Psoas muscle (tissue), 8 donors: ENCODE results near the gene LNP1. TPM values are rescaled to one million over a fixed set of nuclear protein-coding genes. Genes with fewer than 3 reads are reported as not detected.

Experiments used
- ATAC-seq, 4 donors: fragments of 200-7000 bp; cut with Tn5 transposase; one replicate each; pipeline ENCODE4 v1.9.1; 2020; ENCODE audit warnings: moderate library complexity in 3 of 4, mild to moderate bottlenecking in 2 of 4
- DNase-seq, 2 donors: peaks; one replicate each; pipeline ENCODE4 v3.0.0-alpha.2; 2020
- H3K27ac ChIP-seq: fragments of 200-600 bp; one replicate; pipeline ENCODE4 v1.8.0; 2022
- H3K27me3 ChIP-seq, 3 donors: fragments of 200-600 bp in 1 of 3; one replicate each; pipeline versions ENCODE4 v1.6.1 to v1.8.0; 2013 to 2022; ENCODE audit warnings: low read length in 2 of 3, mild to moderate bottlenecking in 2 of 3, moderate library complexity in 1 of 3; ENCODE audit not compliant: insufficient read depth in 3 of 3
- H3K36me3 ChIP-seq, 2 donors: fragments of 200-600 bp in 1 of 2; one replicate each; pipeline versions ENCODE4 v1.6.1 to v1.8.0; 2013 to 2022; ENCODE audit warnings: low read depth in 1 of 2, mild to moderate bottlenecking in 1 of 2, moderate library complexity in 1 of 2; ENCODE audit not compliant: insufficient read depth in 1 of 2
- H3K4me1 ChIP-seq: fragments of 200-600 bp; one replicate; pipeline ENCODE4 v1.8.0; 2022
- H3K4me3 ChIP-seq: fragments of 200-600 bp; one replicate; pipeline ENCODE4 v1.8.0; 2022; ENCODE audit warnings: mild to moderate bottlenecking
- H3K9me3 ChIP-seq: fragments of 200-600 bp; one replicate; pipeline ENCODE4 v1.8.0; 2022
- WGBS, 3 donors: extraction: QIAGEN DNeasy Blood & Tissue Kit; methylation state at CpG; one replicate each; pipeline versions ENCODE4 v1.1.6 to v1.1.7; 2013; 5-methylcytosine and 5-hydroxymethylcytosine counted together
- intact Hi-C, 2 donors: fragments of 100-400 bp; cut with DNase I; formaldehyde crosslinking; loops; one replicate each; pipeline versions ENCODE4 v1.11.0 to v1.14.2; 2022
- polyA plus RNA-seq, 3 donors: library from polyadenylated mRNA; stranded (reverse); fragments of 200-250 nt; gene quantifications; one replicate each; pipeline ENCODE4 v1.2.3, GENCODE V29; 2013
- total RNA-seq, 4 donors: library from RNA; stranded (reverse); fragmentation: NEBNext Ultra II Directional in 2 of 4; extraction: Animal tissue kit (Norgen Biotek cat#: 25700) in 2 of 4; gene quantifications; one replicate each; pipeline versions ENCODE4 v1.2.1 to v1.2.4, GENCODE V29; 2021 to 2023
- TF ChIP-seq, protein P1 (sequence below): fragments of 200-600 bp; IDR thresholded peaks from one replicate; pipeline ENCODE4 v1.8.0; 2022; ENCODE audit warnings: antibody characterized with exemption
- donor health status: healthy with polysubstance abuse.
- donor health status: DM: no; HTN: no; CAD: no; lungs with moderate emphysema.
- donor health status: Bipolar disorder and iron deficiency.
- donor health status: healthy.
- donor health status: DM: yes; HTN: yes; CAD: no.
- donor health status: DM: no; HTN: no; CAD: no.
- donor health status: DM: no; HTN: no; CAD: no.
- donor health status: DM: yes; HTN: yes; CAD: no.

Gene LNP1
- total and polyA plus RNA-seq, 7 donors = 0.96 to 5.1 (median 1.7) TPM

GRCh38 chr3:100402256-100402655 lies 917 bp downstream of the LNP1 start:
- Histone ChIP-seq H3K27me3 (no peaks in the 10 kb centered on the region), H3K9me3 (peaks cover 4% of the 10 kb centered on the region), H3K4me3 (peak overlapping the region; percentile 99), H3K4me1 (peaks cover 42% of the 10 kb centered on the region), H3K36me3 (no peaks in the 10 kb centered on the region), H3K27ac (peak overlapping the region; percentile 96)
- ATAC-seq (no peak), DNase-seq (no peak)
- intact Hi-C loops = loop anchor here in 1 of 2 donors (10.0 kb wide), 1 partner anchor 313 kb away; no protein-coding TSS in a partner anchor
- TF ChIP-seq, protein P1, sequence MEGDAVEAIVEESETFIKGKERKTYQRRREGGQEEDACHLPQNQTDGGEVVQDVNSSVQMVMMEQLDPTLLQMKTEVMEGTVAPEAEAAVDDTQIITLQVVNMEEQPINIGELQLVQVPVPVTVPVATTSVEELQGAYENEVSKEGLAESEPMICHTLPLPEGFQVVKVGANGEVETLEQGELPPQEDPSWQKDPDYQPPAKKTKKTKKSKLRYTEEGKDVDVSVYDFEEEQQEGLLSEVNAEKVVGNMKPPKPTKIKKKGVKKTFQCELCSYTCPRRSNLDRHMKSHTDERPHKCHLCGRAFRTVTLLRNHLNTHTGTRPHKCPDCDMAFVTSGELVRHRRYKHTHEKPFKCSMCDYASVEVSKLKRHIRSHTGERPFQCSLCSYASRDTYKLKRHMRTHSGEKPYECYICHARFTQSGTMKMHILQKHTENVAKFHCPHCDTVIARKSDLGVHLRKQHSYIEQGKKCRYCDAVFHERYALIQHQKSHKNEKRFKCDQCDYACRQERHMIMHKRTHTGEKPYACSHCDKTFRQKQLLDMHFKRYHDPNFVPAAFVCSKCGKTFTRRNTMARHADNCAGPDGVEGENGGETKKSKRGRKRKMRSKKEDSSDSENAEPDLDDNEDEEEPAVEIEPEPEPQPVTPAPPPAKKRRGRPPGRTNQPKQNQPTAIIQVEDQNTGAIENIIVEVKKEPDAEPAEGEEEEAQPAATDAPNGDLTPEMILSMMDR = no peak
- WGBS, 3 donors = 1 to 2% (median 1%) methylated on average over 2 of the region's 2 CpGs

DNA sequence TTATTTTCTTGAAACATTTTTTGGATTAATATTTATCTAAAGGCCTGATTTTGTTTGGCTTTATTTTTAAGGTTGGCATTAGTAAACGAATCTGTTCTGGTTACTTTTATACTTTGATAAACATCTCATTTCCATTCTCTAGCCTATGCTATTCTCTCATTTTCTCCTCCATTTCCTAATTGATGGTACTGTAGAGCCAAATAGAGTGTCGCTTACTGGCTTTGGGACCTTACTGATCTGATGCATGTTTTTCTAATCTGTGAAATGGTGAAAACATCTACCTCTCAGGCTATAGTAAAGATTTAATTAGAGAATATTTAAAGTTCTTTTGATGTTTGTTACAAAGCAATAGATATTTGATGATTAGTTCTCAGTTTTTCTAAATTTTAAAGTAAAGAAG lies 1.6 kb downstream of the LNP1 start:
- intact Hi-C loops = loop anchor here in 1 of 2 donors (10.0 kb wide), 1 partner anchor 312 kb away; no protein-coding TSS in a partner anchor
- Histone ChIP-seq H3K4me3 (peak overlapping the region; percentile 99), H3K9me3 (peaks cover 7% of the 10 kb centered on the region), H3K4me1 (peaks cover 35% of the 10 kb centered on the region), H3K27me3 (no peaks in the 10 kb centered on the region), H3K27ac (peak overlapping the region; percentile 96), H3K36me3 (no peaks in the 10 kb centered on the region)
- 27 to 37% (median 31%) methylated on average over 2 of the region's 2 CpGs for WGBS, 3 donors
- ATAC-seq (no peak), DNase-seq (no peak)
- TF ChIP-seq, protein P1 = no peak

DNA sequence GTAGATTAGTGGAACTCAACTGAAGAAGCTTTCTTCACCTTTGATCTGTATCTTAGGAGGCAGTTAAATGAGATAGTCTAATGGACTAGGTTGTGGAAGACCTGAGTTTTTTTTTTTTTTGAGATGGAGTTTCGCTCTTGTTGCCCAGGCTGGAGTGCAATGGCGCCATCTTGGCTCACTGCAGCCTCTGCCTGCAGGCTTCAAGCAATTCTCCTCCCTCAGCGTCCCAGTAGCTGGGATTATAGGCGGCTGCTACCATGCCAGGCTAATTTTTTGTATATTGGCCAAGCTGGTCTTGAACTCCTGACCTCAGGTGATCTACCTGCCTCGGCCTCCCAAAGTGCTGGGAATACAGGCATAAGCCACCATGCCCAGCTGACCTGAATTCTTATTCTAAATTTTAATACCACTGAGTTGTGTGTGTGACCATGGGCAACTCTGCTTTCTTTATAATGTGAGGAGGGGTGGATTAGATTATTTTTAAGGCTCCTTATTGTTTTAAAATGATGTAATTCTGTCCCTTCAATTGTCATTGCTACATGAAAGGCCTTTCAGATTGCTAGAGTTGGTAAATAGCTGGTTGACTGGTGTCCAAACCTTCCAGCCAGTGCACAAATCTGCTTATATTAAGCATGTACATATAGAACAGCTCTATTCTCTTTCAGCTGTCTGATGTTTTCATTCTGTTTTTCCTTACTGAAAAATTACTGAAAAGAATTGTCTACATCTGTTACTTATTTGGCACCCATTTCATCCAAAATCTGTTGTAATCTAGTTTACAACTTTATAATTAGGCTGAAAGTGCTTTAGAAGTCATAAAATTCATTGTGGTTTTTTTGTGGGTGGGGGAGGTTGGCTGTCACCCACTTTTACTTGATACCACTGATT lies 2.3 kb downstream of the LNP1 start:
- peak overlapping the region; percentile 99 for H3K4me3 ChIP-seq
- H3K27me3 ChIP-seq = no peaks in the 10 kb centered on the region
- H3K27ac ChIP-seq = no peak overlapping the region
- no peak for DNase-seq
- H3K9me3 ChIP-seq = peaks cover 7% of the 10 kb centered on the region
- H3K36me3 ChIP-seq = no peaks in the 10 kb centered on the region
- ATAC-seq = no peak
- intact Hi-C loops = loop anchor here in 1 of 2 donors (10.0 kb wide), 1 partner anchor 311 kb away; no protein-coding TSS in a partner anchor
- 56 to 77% (median 66%) methylated on average over 5 of the region's 5 CpGs for WGBS, 3 donors
- TF ChIP-seq, protein P1 = no peak
- peaks cover 28% of the 10 kb centered on the region for H3K4me1 ChIP-seq

DNA sequence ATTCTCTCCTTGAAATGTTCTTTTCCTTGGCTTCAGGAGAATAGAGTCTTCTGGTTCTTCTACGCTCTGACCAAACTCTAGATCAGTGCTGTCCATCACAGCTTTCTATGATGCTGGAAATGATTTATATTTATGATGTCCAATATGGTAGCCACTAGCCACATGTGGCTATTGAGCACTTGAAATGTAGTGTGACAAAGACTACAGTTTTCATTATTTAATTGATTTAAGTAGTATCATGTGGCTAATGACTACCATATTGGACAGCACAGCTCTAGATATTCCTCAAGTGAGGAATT lies 2.9 kb downstream of the LNP1 start:
- DNase-seq (no peak), ATAC-seq (no peak)
- Histone ChIP-seq H3K4me1 (peaks cover 24% of the 10 kb centered on the region), H3K4me3 (no peak overlapping the region), H3K9me3 (peaks cover 7% of the 10 kb centered on the region), H3K27me3 (no peaks in the 10 kb centered on the region), H3K27ac (no peak overlapping the region), H3K36me3 (no peaks in the 10 kb centered on the region)
- intact Hi-C loops = loop anchor here in 1 of 2 donors (10.0 kb wide), 1 partner anchor 311 kb away; no protein-coding TSS in a partner anchor
- WGBS, 3 donors = 94 to 100% (median 97%) methylated on average over 1 of the region's 1 CpG
- TF ChIP-seq, protein P1 = no peak
